GM19328 (cell line): ENCODE data around the gene IGSF8.

ENCODE experiments used
- ATAC-seq: cut with Tn5 transposase; IDR thresholded peaks from one replicate; pipeline ENCODE4 v1.9.1; 2021; ENCODE audit warnings: mild to moderate bottlenecking, moderate library complexity; ENCODE audit not compliant: unreplicated experiment

Gene IGSF8

GRCh38 chr1:160105155-160105554 lies 6.7 kb upstream of the IGSF8 start:
- no peak for ATAC-seq

DNA sequence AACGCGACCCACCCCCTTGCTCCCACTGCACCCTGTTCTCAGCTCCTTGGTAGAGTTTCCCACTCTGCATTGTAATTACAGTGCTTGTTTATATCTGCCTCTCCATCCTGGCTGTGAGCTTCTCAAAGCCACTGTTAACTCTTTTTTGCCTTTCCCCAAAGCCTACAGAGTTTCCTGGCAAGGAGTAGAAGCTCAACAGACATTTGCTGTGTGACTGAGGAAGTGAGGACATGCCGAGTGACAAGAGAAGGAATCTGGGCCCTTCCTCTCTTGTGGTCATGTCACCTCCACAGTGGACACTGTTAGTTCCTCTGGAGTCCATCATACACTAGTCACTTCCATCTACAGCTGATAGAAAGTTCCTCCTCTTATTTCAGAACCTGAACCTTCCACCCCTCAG lies 6.1 kb upstream of the IGSF8 start:
- ATAC-seq, result no peak

DNA sequence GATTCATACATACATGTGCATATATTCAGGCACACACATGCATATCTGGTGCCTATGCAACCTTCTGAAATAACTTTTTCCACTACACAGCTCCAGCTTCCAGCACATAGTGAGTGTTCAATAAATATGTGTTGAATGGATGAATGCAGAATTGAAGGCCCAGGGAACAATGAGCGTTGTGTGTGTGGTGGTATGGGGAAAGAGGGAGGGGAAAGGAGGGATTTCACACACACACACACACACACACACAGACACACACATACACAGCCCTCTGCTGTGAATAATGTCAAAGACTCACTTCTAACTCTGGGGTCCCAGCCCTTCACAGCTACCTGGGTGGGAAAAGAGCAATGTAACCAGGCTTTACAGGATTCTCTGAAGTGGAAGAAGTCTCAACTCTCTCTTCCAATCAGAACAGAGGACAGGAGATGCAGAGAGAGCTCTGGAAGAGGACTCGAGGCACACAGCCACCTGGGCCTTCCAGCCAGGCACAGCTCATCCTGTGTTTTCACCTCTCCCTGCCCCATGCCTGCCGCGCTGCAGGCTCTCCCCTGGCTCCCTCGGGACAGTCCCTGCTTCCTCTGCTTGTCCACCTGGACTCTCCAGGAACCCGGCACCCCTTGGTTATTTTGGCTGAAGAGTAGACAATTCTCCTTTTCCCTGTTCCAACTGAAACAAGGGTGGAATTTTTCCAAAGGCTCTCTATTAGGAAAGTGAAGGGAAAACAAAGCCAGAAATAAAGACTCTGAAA lies 5.4 kb upstream of the IGSF8 start:
- ATAC-seq, result no peak

- no peak for ATAC-seq
Observed at GRCh38 chr1:160101717-160102522, 3.5 kb upstream of the IGSF8 start.

GRCh38 chr1:160101037-160101716 lies 2.8 kb upstream of the IGSF8 start:
- no peak for ATAC-seq

- no peak for ATAC-seq
Observed at GRCh38 chr1:160099716-160100375, 1.4 kb upstream of the IGSF8 start.

DNA sequence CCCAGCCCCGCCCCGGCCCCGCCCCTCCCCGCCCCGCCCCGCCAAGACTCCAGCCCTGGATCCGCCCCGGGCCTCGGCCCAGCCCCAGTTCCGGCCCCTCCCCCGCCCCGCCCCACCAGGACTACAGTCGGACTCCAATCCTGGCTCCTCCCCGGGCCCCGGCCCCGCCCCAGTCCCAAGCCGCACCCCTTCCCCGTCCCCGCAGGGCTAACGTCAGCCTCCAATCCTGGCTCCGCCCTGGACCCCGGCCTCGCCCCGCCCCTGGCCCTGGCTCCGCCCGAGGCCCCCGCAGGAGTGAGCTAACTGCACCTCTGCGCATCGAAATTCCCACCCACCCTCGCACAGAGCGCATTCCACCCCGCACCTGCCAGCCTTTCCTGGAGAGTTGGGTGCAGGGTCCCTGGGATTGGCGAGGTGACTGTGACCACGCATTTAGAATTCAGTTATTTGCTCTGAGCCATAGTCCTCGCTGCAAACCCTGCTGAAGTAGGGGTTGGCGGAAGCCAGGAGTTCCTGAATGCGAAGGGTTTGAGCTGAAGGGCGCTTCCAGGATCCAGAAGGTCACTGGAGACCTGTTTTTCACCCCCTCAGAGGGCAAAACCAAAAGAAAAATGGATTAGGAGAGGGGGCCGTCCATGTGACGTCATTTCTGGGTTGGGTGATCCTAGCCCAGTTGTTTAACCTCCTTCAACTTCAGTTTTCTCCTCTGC lies 588 bp upstream of the IGSF8 start:
- peak; percentile 81 for ATAC-seq

- ATAC-seq, result no peak
Observed at GRCh38 chr1:160097151-160097910, 1.1 kb downstream of the IGSF8 start.

DNA sequence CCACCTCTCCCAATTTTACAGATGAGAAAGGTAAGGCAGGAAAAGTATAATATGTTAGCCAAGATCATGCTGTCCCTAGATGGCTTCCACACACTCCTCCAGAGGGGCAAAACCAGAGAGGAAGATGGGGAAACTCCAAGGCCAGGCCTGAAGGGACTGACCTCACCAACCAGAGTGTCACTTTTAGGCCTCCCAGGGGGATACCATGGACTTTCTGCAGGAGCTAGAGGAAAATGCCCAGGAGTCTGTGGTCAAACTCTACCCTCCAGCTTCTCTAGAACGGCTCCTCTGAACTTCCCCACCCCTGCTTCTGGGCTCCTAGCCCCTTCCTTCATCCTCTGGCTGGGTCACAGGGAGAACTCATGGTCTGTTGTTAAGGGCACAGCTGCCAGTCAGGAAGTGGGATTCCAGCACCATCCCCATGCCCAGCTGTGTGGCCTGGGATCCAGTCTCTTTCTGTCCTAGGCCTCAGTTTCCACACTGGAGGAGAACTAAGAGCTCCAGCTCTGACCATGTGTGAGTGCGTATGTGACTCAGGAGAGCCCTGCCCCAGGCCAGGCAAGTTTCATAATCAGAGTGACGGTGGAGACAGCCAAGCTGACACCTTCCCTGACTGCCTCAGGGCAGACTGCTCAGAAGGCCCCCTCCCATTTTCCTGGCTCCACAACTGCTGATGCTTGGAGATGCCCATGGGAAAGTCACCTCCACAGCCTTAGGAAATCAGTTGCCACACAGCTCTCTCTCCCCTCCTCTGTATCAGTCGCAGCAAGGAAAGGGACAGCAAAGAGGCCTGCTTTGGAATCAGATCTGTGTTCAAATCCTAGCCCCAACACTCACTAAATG lies 1.9 kb downstream of the IGSF8 start:
- ATAC-seq, result no peak

DNA sequence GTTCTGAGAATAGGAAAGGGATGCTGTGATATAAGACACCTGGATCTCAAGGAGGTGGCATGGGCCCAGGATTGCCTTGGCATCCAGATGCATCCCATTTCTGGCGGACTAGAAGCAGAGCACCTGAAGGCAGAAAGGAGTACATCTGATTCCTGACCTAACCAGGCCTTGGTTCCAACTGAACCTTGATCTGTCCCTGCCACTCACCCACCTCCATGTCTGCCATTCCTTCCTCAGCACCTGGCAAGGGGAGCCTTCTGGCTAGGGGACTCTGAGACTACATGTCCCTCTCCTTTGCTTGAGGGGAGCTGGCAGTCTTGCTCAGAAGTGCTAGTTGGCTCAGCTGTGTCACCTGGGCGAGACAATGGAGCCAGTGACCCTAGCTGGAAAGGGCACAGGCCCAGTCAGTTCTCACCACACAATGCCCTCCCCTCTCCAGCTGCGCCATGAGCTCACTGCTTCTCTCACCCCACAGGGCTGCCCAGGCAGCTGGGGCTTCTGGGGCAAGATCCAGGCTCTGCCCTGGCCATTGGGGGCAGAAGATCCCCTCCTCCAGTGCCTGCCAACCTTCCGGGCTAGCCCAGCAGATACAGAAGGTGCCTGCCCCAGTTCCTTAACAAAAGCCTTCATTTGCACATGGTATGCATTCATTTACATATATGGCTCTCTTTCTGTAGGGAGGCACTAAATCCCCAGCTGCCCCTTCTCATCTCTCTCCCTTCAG lies 2.9 kb downstream of the IGSF8 start:
- ATAC-seq, result no peak

DNA sequence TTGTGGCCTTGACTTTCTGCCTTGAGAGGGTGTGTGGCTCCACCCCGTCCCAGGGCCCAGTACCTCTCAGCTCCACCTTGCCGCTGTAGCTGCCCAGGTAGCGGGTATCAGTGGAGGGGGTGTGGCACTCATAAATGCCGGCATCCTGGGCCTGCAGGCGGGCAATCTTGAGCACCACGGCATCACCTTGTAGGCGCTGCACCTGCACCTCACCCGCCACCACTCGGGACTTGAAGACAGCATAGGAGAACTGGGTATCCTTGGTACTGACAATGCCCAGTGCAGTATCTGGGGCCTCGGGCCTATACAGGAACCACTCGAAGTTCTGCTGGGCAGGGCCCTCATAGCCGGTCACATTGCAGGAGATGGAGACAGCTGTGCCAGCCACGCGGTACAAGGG lies 3.6 kb downstream of the IGSF8 start:
- ATAC-seq, result no peak

DNA sequence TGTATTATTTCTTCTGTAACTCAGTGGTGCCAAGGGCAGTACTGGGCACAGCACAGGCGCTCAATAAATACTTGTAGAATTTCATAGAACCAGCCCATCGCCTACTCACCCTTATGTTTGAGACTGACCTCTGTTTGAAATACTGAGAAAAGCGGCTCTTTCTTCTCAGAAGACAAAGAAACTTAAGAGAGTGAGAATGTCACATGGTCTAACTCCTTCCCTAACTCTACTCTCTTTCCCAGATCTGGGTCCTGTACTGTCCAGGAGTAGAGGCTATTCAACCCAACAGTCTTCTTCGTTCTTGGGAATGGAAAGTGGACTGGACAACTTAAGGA lies 4.2 kb downstream of the IGSF8 start:
- no peak for ATAC-seq

DNA sequence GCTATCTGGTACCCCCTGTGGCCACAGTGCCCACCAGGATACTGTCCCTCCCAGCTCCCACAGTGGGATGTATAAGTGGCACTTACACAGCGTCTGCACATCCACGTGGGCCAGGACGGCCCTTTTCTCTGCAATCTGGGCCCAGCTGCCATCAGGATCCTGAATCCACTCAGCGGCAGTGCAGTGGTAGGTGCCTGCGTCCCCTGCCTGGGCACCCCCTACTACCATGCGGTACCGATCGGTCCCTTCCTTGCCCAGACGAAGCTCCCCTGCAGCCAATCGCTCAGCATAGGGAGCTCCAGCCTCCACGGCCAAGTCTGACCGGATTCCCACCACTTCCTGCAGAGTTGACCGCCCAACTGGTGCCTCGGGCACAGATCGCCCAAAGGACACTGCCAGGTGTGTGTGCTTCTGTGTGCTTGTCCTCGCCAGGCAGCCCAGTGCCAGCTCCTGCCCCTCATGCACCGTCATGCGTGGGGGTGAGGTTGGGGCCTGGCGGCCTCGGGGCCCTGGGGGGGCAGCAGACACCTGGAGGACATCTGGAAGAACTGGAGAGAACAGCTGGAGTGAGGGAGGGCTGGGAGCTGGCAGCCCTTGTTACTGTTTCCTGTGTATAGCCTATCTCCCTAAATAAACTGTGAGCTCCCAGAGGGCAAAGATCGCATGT lies 4.7 kb downstream of the IGSF8 start:
- no peak for ATAC-seq

DNA sequence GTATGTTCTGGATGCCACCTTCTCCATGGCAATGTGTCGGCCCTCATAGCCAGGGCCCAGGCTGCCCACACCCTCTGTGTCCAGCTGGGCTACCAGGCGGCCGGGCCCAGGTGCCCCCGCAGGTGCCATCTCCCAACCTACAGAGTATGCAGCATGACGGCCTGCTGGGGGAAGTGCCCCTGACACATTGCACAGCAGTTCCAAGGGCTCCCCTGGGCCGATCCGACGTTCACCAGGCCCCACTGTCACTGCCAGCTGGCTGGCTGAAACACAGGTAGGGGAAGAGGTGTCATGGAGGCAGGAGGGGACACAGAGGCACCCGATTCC lies 5.4 kb downstream of the IGSF8 start:
- ATAC-seq, result no peak

DNA sequence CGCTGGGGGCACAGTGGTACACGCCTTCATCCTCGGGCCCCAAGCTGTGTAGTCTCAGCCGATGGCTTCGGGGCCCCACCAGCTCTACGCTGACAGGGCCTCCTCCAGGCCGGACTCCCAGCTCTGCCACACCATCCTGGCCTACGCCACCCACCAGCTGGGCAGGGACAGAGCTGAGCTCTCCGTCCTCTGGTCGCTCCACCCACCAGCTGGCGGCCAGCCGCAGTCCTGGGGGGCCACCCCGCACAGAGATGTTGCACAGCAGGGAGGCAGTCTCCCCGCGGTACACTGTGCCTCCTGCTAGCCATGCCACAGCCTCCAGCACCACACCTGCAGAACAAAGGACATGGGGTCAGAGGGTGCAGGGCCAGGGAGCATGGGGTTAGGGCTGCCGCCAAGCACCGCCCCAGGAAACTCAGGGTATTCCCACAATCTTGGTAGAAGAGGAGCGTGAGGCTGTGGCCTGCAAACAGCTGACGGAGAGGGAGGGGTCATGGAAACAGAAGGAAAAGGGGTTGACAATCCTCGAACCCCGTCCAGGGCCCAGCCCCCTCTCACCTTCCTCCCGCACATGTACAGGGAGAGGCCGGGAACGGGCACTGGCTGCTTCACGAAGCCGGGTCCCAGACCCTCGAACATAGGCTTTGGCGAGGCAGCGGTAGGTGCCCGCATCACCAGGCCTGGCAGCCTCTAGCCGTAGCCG lies 5.9 kb downstream of the IGSF8 start:
- ATAC-seq, result no peak

GRCh38 chr1:160091666-160092223 lies 6.7 kb downstream of the IGSF8 start:
- ATAC-seq, result no peak

GRCh38 chr1:160090760-160091159 lies 7.7 kb downstream of the IGSF8 start:
- no peak for ATAC-seq
